GM12865 (cell line): ENCODE results near the gene TMEM217.

ENCODE experiments used
- DNase-seq: peaks from one replicate; pipeline ENCODE4 v3.0.0; 2010; ENCODE audit warnings: low read depth
- H3K4me3 ChIP-seq: 2 replicates; pipeline ENCODE4 v1.5.1; 2011; ENCODE audit warnings: mild to moderate bottlenecking, low read depth, low read length, control low read depth
- CTCF ChIP-seq: IDR thresholded peaks from 2 replicates; pipeline ENCODE4 v1.5.1; 2011; ENCODE audit warnings: low read length, control low read depth, low read depth, inconsistent platforms; ENCODE audit not compliant: insufficient read depth; ENCODE audit errors: missing control alignments

The TMEM217 gene

GRCh38 chr6:37175332-37176267, 82.3 kb downstream of the TMEM217 start:
- H3K4me3 ChIP-seq = no peak overlapping the region
- peak; percentile 78 for DNase-seq
- no peak for TF ChIP-seq CTCF

DNA sequence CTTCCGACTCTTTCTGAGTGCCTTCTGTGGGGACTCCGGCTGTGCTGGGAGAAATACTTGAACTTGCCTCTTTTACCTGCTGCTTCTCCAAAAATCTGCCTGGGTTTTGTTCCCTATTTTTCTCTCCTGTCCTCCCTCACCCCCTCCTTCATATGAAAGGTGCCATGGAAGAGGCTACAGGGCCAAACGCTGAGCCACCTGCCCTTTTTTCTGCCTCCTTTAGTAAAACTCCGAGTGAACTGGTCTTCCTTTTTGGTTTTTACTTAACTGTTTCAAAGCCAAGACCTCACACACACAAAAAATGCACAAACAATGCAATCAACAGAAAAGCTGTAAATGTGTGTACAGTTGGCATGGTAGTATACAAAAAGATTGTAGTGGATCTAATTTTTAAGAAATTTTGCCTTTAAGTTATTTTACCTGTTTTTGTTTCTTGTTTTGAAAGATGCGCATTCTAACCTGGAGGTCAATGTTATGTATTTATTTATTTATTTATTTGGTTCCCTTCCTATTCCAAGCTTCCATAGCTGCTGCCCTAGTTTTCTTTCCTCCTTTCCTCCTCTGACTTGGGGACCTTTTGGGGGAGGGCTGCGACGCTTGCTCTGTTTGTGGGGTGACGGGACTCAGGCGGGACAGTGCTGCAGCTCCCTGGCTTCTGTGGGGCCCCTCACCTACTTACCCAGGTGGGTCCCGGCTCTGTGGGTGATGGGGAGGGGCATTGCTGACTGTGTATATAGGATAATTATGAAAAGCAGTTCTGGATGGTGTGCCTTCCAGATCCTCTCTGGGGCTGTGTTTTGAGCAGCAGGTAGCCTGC, 83.2 kb downstream of the TMEM217 start:
- no peak for DNase-seq
- H3K4me3 ChIP-seq = no peak overlapping the region

DNA sequence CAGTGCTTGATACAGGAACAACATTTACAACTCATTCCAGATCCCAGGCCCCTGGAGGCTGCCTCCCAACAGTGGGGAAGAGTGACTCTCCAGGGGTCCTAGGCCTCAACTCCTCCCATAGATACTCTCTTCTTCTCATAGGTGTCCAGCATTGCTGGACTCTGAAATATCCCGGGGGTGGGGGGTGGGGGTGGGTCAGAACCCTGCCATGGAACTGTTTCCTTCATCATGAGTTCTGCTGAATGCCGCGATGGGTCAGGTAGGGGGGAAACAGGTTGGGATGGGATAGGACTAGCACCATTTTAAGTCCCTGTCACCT, 83.8 kb downstream of the TMEM217 start:
- TF ChIP-seq CTCF = no peak
- no peak for DNase-seq
- H3K4me3 ChIP-seq = no peak overlapping the region

More for the DNA sequence above, 83.2 kb downstream of the TMEM217 start:
- TF ChIP-seq CTCF = no peak

DNA sequence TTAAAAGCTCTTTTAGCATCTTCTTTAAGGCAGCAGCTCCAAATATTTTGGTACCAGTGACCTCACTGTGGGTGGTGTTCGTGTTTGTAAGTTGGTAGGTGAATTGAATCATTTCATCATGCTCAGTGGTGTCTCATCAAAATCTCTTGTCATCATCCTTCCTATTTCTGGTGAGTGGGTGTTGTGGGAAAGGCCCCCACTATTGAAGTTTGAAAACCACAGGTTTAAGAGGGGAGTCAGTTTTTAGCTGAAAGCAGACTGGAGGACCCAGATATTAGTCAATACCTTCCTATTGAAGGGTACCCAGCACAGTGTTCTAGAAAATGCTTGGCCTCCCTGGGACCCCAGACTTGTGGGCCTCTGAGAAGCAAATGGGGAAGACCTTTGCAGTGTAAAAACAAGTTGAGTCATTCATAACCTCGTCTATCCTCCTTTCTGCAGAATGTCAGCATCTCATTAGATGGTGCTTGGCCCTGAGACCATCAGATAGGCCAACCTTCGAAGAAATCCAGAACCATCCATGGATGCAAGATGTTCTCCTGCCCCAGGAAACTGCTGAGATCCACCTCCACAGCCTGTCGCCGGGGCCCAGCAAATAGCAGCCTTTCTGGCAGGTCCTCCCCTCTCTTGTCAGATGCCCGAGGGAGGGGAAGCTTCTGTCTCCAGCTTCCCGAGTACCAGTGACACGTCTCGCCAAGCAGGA, 84.3 kb downstream of the TMEM217 start:
- no peak for TF ChIP-seq CTCF
- no peak overlapping the region for H3K4me3 ChIP-seq
- DNase-seq = no peak

GRCh38 chr6:37172912-37173492, 84.9 kb downstream of the TMEM217 start:
- no peak for TF ChIP-seq CTCF
- DNase-seq = no peak
- H3K4me3 ChIP-seq = peak overlapping the region; percentile 92
